ENCODE data around the gene CCL15. TPM values are rescaled to one million over a fixed set of nuclear protein-coding genes. Genes with fewer than 3 reads are reported as not detected.

CCL15 gene
- total and polyA plus RNA-seq, 2 of the 13 experiments (the other 11 are each of a cell fraction or from before 2014, with no cell fraction given) = 29.2 to 45.9 TPM

GRCh38 chr17:35953720-35954119 lies 47.6 kb downstream of the CCL15 start:
- no peak overlapping the region for H3K27ac ChIP-seq (ENCODE audit: extremely low read length, insufficient read depth, low read length)
- intact Hi-C loops (cut with micrococcal nuclease; ENCODE audit: unreplicated experiment) = no loop called here
- ChIA-PET POLR2A (no interaction called here), CTCF (ENCODE audit: low intra/inter-chr PET ratio, low total read pairs) (no interaction called here)
- FAIRE-seq = no peak
- no peaks in the 10 kb centered on the region for H3K9me3 ChIP-seq (ENCODE audit: low read length)
- no peak overlapping the region for H3K9ac ChIP-seq (ENCODE audit: insufficient read depth, low read depth, low read length)
- in situ Hi-C loops (cut with HindIII; ENCODE audit: extremely low pct_ligation_motif_present, low pct_unique_long_range_greater_than_20kb) = loop anchor here (25.0 kb wide), 1 partner anchor 534 kb away; the partner anchor contains the start of gene ZNHIT3
- H3K4me3 ChIP-seq (replicated peaks in 1 of 3; ENCODE audit: insufficient read depth in 1 of 3, low read depth in 2 of 3, low read length in 3 of 3) = no peak overlapping the region
- no peaks in the 10 kb centered on the region for H3K79me2 ChIP-seq (ENCODE audit: insufficient read depth, low read length)
- H2AFZ ChIP-seq (ENCODE audit: low read length) = no peak overlapping the region
- no peaks in the 10 kb centered on the region for H3K4me1 ChIP-seq (ENCODE audit: insufficient read depth, low read length)
- no peaks in the 10 kb centered on the region for H3K36me3 ChIP-seq (replicated peaks in 1 of 2; ENCODE audit: control insufficient read depth in 1 of 2, insufficient read depth in 2 of 2, low read length in 2 of 2)
- no peak overlapping the region for H3K4me2 ChIP-seq (ENCODE audit: low read depth, low read length)
- DNase-seq (ENCODE audit: low spot score) = no peak
- BruUV-seq (replicated peaks) = no TSS peak
- peaks cover 0 to 4% of the 10 kb centered on the region in 2 experiments; a peak in 3 of 5 replicates for H3K27me3 ChIP-seq (ENCODE audit: control insufficient read depth in 1 of 2, insufficient read depth in 2 of 2, low read length in 2 of 2)
- H4K20me1 ChIP-seq (ENCODE audit: insufficient read depth, low read length) = no peaks in the 10 kb centered on the region
- no peak for ATAC-seq
- 41% methylated on average over 7 of the region's 7 CpGs for WGBS (ENCODE audit: low lambda C conversion rate)
- TF ChIP-seq ZNF547 (CRISPR knock-in tag; IDR thresholded peaks at IDR 0.05) (no peak), ZBTB14 (CRISPR knock-in tag; IDR thresholded peaks at IDR 0.05) (no peak), ZBTB43 (CRISPR knock-in tag; conservative IDR thresholded peaks at IDR 0.05) (no peak), TFAP4 (IDR thresholded peaks at IDR 0.05; ENCODE audit: borderline replicate concordance, low read depth) (no peak), FUBP1 (CRISPR knock-in tag; IDR thresholded peaks at IDR 0.05; ENCODE audit: borderline replicate concordance) (no peak), ZNF276 (CRISPR knock-in tag; IDR thresholded peaks at IDR 0.05; ENCODE audit: low read depth) (no peak), ZNF615 (CRISPR knock-in tag; IDR thresholded peaks at IDR 0.05; ENCODE audit: borderline replicate concordance) (no peak), GABPA (IDR thresholded peaks at IDR 0.05; ENCODE audit: low read depth, low read length) (no peak), GABPA (CRISPR knock-in tag; IDR thresholded peaks at IDR 0.05; ENCODE audit: low read depth) (no peak), ZBTB42 (CRISPR knock-in tag; IDR thresholded peaks at IDR 0.05) (no peak), ZNF687 (CRISPR knock-in tag; IDR thresholded peaks at IDR 0.05) (no peak), ZNF263 (CRISPR knock-in tag; IDR thresholded peaks at IDR 0.05) (no peak)
